ENCODE data around the gene UNC45A. TPM values are rescaled to one million over a fixed set of nuclear protein-coding genes. Genes with fewer than 3 reads are reported as not detected.
A peak's percentile ranks its signal among the peaks of the same experiment; 100 is the strongest.

The UNC45A gene
- total RNA-seq, 1 experiment from 2014 or later, result 84.4 TPM

GRCh38 chr15:90982135-90982534, 47.0 kb downstream of the UNC45A start:
- Histone ChIP-seq H3K27ac (ENCODE audit: low read length) (no peak overlapping the region), H3K4me1 (ENCODE audit: control insufficient read depth, insufficient read depth, low read length) (peaks cover 8% of the 10 kb centered on the region), H3K36me3 (ENCODE audit: control insufficient read depth, insufficient read depth, low read length) (peaks cover 44% of the 10 kb centered on the region), H3K9me3 (ENCODE audit: control insufficient read depth, insufficient read depth, low read depth, low read length) (no peaks in the 10 kb centered on the region), H3K4me3 (ENCODE audit: low read depth in 2 of 2, low read length in 2 of 2) (no peak overlapping the region), H3K27me3 (ENCODE audit: control insufficient read depth, insufficient read depth, low read length) (no peaks in the 10 kb centered on the region)
- CTCF ChIA-PET, result no interaction called here
- POLR2A ChIA-PET, result no interaction called here
- no peak for DNase-seq (ENCODE audit: low read depth, low spot score)
- in situ Hi-C loops (cut with HindIII; ENCODE audit: low pct_unique_long_range_greater_than_20kb, low sequenced_read_pairs), result no loop called here
- ATAC-seq, result no peak
- TF ChIP-seq REST (IDR thresholded peaks at IDR 0.05; ENCODE audit: insufficient read depth in 1 of 2, low read depth in 2 of 2, low read length in 1 of 2), result no peak
- TF ChIP-seq TCF7L2 (IDR thresholded peaks at IDR 0.05; ENCODE audit: low read depth, low read length), result no peak
- no peak for TF ChIP-seq POLR2AphosphoS5 (IDR thresholded peaks at IDR 0.05; ENCODE audit: low read depth, low read length)
- TF ChIP-seq CTCF (IDR thresholded peaks at IDR 0.05), result no peak
- no peak for TF ChIP-seq SIN3A (IDR thresholded peaks at IDR 0.05; ENCODE audit: borderline replicate concordance, insufficient read depth, low read depth, low read length)
- intact Hi-C loops (cut with micrococcal nuclease; ENCODE audit: unreplicated experiment), result no loop called here
- BruUV-seq (replicated peaks), result no TSS peak

- no peak for DNase-seq (ENCODE audit: low read depth, low spot score)
- Histone ChIP-seq H3K27me3 (ENCODE audit: control insufficient read depth, insufficient read depth, low read length) (no peaks in the 10 kb centered on the region), H3K9me3 (ENCODE audit: control insufficient read depth, insufficient read depth, low read depth, low read length) (no peaks in the 10 kb centered on the region), H3K4me1 (ENCODE audit: control insufficient read depth, insufficient read depth, low read length) (peaks cover 39% of the 10 kb centered on the region), H3K36me3 (ENCODE audit: control insufficient read depth, insufficient read depth, low read length) (peaks cover 14% of the 10 kb centered on the region), H3K27ac (ENCODE audit: low read length) (peak overlapping the region; percentile 82), H3K4me3 (ENCODE audit: low read depth in 2 of 2, low read length in 2 of 2) (peak overlapping the region in 1 of 2 experiments; percentile 10; a peak in 2 of 4 replicates)
- CTCF ChIA-PET, result no interaction called here
- POLR2A ChIA-PET, result no interaction called here
- TF ChIP-seq TCF7L2 (IDR thresholded peaks at IDR 0.05; ENCODE audit: low read depth, low read length) (no peak), SIN3A (IDR thresholded peaks at IDR 0.05; ENCODE audit: borderline replicate concordance, insufficient read depth, low read depth, low read length) (no peak), REST (IDR thresholded peaks at IDR 0.05; ENCODE audit: insufficient read depth in 1 of 2, low read depth in 2 of 2, low read length in 1 of 2) (no peak), POLR2AphosphoS5 (IDR thresholded peaks at IDR 0.05; ENCODE audit: low read depth, low read length) (no peak), CTCF (IDR thresholded peaks at IDR 0.05) (no peak)
- in situ Hi-C loops (cut with HindIII; ENCODE audit: low pct_unique_long_range_greater_than_20kb, low sequenced_read_pairs), result no loop called here
- BruUV-seq (replicated peaks), result no TSS peak
- intact Hi-C loops (cut with micrococcal nuclease; ENCODE audit: unreplicated experiment), result no loop called here
- ATAC-seq, result no peak
Observed at GRCh38 chr15:90986790-90987507, 51.9 kb downstream of the UNC45A start.

Measured in Panc1 (cell line).